GM06990 (cell line): Measurements from ENCODE around the gene DMTF1.
"Not testable (repeated sequence)": the region's sequence is repeated elsewhere in the genome, so short reads cannot be mapped to it uniquely, and the experiment has no call there.

Experiments used
- DNase-seq: peaks from one replicate; pipeline ENCODE4 v3.0.0-alpha.2; 2011; ENCODE audit not compliant: insufficient read length; ENCODE audit errors: extremely low read depth
- H3K27me3 ChIP-seq: replicated peaks from 2 replicates; pipeline ENCODE4 v1.6.0; 2011; ENCODE audit warnings: low read length; ENCODE audit not compliant: control insufficient read depth, insufficient read depth
- H3K36me3 ChIP-seq: 2 replicates; pipeline ENCODE4 v1.5.1; 2011; ENCODE audit warnings: low read length; ENCODE audit not compliant: control insufficient read depth, insufficient read depth
- H3K4me3 ChIP-seq: replicated peaks from 2 replicates; pipeline ENCODE4 v1.5.1; 2011; ENCODE audit warnings: low read depth, mild to moderate bottlenecking, control low read depth, low read length
- TF ChIP-seq, protein P1 (sequence below): IDR thresholded peaks from 2 replicates; pipeline ENCODE4 v1.5.1; 2011; ENCODE audit warnings: low read length, control low read depth, mild to moderate bottlenecking, inconsistent platforms; ENCODE audit not compliant: insufficient read depth, poor library complexity, severe bottlenecking

Gene DMTF1

DNA sequence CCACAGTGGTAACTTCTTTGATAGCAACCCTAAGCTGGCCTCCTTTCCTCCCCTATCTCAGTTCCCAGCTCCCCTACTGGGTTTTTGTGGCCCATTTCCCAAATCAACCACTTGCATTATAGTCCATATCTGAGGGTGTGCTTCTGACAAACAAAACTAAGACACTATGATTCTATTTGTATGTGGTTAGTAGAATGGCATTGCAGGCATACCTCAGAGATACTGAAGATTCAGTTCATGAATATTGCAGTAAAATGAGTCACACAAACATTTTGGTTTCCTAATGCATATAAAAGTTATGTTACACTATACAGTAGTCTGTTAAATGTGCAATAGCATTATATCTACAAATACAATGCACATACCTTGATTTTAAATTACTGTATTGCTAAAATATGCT is 82.7 kb downstream of the DMTF1 start:
- no peaks in the 10 kb centered on the region for H3K36me3 ChIP-seq
- H3K4me3 ChIP-seq, result no peak overlapping the region
- DNase-seq, result no peak
- no peaks in the 10 kb centered on the region for H3K27me3 ChIP-seq
- TF ChIP-seq, protein P1, sequence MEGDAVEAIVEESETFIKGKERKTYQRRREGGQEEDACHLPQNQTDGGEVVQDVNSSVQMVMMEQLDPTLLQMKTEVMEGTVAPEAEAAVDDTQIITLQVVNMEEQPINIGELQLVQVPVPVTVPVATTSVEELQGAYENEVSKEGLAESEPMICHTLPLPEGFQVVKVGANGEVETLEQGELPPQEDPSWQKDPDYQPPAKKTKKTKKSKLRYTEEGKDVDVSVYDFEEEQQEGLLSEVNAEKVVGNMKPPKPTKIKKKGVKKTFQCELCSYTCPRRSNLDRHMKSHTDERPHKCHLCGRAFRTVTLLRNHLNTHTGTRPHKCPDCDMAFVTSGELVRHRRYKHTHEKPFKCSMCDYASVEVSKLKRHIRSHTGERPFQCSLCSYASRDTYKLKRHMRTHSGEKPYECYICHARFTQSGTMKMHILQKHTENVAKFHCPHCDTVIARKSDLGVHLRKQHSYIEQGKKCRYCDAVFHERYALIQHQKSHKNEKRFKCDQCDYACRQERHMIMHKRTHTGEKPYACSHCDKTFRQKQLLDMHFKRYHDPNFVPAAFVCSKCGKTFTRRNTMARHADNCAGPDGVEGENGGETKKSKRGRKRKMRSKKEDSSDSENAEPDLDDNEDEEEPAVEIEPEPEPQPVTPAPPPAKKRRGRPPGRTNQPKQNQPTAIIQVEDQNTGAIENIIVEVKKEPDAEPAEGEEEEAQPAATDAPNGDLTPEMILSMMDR, result no peak

DNA sequence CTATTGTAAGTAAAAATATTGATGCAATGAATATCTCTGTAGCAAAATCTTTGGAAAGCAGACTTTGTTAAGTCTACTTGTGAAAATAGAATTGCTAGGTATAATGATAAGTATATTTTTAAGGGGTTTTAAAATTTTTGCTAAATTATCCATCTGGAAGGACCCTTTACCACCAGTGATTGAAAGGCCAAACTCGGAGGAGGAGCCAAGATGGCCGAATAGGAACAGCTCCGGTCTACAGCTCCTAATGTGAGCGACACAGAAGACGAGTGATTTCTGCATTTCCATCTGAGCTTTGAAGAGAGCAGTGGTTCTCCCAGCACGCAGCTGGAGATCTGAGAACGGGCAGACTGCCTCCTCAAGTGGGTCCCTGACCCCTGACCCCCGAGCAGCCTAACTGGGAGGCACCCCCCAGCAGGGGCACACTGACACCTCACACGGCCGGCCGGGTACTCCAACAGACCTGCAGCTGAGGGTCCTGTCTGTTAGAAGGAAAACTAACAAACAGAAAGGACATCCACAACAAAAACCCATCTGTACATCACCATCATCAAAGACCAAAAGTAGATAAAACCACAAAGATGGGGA is 86.3 kb downstream of the DMTF1 start:
- not testable (repeated sequence) for H3K27me3 ChIP-seq, DNase-seq, H3K4me3 ChIP-seq, H3K36me3 ChIP-seq

DNA sequence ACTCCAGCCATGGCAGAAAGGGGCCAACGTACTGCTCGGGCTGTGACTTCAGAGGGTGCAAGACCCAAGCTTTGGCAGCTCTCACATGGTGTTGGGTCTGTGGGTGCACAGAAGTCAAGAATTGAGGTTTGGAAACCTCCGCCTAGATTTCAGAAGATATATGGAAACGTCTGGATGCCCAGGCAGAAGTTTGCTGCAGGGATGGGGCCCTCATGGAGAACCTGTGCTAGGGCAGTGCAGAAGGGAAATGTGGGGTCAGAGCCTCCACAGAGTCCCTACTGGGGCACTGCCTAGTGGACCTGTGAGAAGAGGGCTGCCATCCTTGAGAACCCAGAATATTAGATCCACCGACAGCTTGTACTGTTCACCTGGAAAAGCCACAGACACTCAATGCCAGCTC is 93.4 kb downstream of the DMTF1 start:
- not testable (repeated sequence) for H3K4me3 ChIP-seq, H3K36me3 ChIP-seq, DNase-seq, H3K27me3 ChIP-seq
